Smooth muscle cell of the pulmonary artery (primary cell): ENCODE results near the gene GTF2A1L. TPM values are rescaled to one million over a fixed set of nuclear protein-coding genes. Genes with fewer than 3 reads are reported as not detected.

Experiments used
- total RNA-seq: library from RNA; depleted of rRNA; stranded (reverse); fragments of >200 nt; gene quantifications from 2 replicates; pipeline ENCODE4 v1.2.3, GENCODE V29; 2014

Gene GTF2A1L, protein sequence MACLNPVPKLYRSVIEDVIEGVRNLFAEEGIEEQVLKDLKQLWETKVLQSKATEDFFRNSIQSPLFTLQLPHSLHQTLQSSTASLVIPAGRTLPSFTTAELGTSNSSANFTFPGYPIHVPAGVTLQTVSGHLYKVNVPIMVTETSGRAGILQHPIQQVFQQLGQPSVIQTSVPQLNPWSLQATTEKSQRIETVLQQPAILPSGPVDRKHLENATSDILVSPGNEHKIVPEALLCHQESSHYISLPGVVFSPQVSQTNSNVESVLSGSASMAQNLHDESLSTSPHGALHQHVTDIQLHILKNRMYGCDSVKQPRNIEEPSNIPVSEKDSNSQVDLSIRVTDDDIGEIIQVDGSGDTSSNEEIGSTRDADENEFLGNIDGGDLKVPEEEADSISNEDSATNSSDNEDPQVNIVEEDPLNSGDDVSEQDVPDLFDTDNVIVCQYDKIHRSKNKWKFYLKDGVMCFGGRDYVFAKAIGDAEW
- total RNA-seq, result 1.4 and 3.8 TPM in 2 replicates

DNA sequence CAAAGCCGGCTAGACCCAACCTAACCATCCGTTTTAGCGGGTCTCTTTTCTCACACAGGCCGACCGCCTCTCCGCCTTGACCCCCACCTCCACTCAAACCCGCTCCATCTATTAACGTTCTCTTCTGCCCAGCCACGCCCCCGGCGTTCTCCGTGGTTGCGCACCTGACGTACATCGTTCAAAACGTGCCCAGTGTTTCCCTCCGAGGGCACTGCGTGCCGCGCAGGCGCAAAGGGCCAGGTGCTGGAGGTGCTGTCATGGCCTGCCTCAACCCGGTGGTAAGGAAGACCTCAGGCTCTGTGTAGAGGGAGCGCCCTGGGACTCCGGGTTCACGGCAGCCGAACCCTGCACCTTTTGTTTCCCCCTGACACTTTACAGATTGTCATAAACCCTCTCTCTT is at the start of gene GTF2A1L:
Gene GTF2A1L (plus strand): TSS at position 239 of the 400 bp plus-strand sequence. CDS start 19 bp downstream, at position 258.

Other genes with a start within 250 kb of the GTF2A1L start
- gene PPP1R21, start 177.1 kb upstream of the GTF2A1L start, total RNA-seq, result 18.6 and 19.0 TPM in 2 replicates
- gene STON1, start 87.7 kb upstream of the GTF2A1L start, total RNA-seq, result 24.5 and 35.6 TPM in 2 replicates
- not detected in 2 replicates for gene LHCGR, start 137.9 kb downstream of the GTF2A1L start, total RNA-seq